Measurements from ENCODE around the gene NEK11.

Gene NEK11

DNA sequence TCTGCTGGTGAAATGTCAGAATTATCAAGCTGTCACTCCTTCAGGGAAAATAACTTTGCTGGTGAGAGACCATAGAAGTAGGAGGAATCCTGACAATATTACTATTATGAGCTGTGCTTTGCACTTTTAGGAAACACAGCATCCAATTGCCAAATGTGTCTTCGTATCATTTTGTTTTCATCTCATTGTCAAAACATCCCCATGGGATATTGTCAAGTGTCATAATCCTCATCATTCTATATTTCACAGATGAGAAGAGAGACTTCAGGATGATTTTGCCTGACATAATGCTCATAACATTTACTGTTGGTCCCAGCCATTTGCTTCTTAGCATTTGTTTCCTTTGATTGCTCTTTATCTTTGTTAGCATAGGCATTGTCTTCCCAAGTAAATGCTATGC, 234.4 kb downstream of the NEK11 start:
- in situ Hi-C loops (cut with MboI; ENCODE audit: low pct_unique_long_range_greater_than_20kb, low sequenced_read_pairs), result no loop called here
- DNase-seq, result no peak

DNA sequence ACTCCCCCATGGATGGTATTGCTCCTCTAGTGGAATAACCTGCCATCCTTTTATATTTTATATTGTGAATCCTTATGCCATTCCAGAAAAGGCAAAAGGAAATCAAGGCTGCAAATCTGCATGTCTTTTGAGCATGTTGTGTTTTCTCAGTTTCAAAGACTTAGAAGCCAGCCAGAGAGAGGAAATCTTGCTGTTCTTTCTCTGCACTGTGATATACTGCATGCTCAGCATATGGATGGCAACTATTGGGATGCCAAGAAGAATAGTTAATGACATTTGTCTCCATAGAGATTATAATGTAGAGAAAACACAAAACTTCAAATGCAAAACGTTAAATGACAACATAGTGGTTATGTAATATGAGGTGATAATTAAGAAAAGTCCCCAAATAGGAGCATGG, 248.9 kb downstream of the NEK11 start:
- no peak for DNase-seq
- in situ Hi-C loops (cut with MboI; ENCODE audit: low pct_unique_long_range_greater_than_20kb, low sequenced_read_pairs), result no loop called here

DNA sequence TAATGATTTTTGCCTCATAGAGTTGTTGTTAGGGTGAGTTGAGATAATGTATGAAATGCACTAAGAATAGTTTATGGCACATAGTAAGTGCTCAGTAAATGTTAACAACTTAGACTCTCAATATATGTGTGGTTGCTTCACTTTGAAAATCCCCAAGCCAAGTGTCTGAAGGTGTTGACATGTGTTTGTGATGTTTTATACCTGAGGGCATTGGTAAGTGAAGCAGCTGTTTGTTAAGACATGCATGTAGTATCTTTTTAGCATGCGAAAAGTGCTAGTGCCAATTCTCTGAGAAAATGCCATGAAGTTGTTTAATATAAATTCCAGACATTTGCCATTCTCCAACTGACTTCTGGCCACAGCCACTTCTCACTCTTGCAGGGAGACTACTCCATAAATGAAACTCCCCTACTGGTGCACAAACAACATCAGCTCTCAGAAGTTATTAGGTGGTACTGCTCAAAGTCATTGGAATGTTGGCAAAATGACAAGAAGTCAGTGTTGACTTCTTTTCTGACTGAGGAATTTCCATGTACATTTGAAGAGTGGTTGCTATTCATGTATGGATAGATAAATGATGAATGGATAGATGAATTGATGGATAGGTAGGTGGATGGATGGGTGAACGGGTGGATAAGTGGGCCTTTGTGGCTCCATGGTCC, 251.3 kb downstream of the NEK11 start:
- in situ Hi-C loops (cut with MboI; ENCODE audit: low pct_unique_long_range_greater_than_20kb, low sequenced_read_pairs), result no loop called here
- DNase-seq, result no peak

DNA sequence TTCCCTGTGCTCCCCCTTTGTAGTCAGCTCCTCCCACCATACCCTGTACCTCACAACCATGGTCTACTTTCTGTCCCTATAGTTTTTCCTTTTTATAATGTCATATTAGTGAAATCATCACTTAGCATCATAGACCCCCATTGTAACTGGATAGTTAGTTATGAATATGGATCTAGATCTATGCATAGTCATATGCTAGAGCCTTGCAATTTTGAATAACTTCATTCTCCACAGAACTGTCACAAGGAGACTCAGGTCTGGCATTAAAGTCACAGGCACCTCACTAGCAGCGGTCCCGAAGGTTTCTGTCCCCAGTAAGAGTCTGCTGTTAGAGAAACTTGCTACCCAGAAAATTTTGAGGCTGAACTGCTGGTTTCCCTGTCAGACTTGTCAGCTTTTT, 252.9 kb downstream of the NEK11 start:
- in situ Hi-C loops (cut with MboI; ENCODE audit: low pct_unique_long_range_greater_than_20kb, low sequenced_read_pairs), result no loop called here
- DNase-seq, result no peak

DNA sequence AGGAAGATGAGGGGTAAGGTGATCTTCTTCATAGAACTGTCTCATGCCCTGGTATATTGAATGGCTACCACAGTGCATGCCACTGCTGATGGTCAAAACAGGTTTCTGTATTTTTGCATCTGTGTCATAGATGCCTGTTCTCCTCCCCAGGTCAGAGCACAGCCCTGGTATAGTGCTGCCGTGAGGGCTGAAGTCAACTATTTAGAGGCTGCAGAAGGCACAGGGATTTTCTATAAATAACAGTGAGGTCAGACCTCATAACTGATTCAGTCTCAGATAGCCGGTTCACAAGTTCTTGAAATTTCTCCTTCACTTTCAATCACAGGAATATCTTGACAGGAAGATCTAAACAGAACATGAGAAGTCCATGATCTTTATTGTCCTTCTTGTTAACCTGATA, 255.7 kb downstream of the NEK11 start:
- in situ Hi-C loops (cut with MboI; ENCODE audit: low pct_unique_long_range_greater_than_20kb, low sequenced_read_pairs), result no loop called here
- DNase-seq, result no peak

DNA sequence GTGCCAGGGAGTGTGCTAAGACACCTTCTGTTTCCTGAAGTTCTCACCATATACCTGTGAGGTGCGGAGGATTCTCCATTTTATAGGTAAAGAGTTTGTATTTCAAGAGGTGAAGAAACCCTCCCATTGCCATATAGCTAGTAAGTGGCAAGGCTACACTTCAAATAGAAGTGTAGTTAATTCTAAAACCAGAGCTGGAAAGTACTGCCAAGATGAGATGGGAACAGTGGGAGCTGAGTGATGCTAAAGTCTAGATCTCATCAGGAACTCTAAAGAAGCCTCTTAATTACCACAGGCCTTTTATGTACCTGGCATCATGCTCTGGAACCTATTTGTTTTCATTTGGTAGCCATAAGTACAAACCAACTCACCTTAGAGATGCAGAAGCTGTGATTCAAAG, 256.3 kb downstream of the NEK11 start:
- no peak for DNase-seq
- in situ Hi-C loops (cut with MboI; ENCODE audit: low pct_unique_long_range_greater_than_20kb, low sequenced_read_pairs), result no loop called here

DNA sequence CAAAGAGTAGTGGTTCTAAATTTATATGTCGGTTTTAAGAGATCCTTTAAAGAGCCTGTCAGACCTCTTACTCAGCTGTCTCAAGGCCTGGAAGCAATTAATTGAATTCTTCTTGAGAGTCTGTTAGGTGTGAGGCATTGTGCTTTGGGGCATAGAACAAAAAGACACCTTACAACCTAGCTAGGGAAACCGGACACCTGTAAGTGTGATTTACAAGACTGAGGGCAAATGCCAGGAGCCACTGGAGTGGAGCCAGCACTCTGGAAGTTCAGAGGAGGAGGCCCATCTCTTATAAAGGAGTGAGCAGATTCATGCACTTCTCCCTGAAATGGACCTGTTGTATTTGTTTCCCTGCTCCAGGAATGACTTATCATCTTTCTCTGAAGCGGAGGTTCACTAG, 257.2 kb downstream of the NEK11 start:
- in situ Hi-C loops (cut with MboI; ENCODE audit: low pct_unique_long_range_greater_than_20kb, low sequenced_read_pairs), result no loop called here
- no peak for DNase-seq

DNA sequence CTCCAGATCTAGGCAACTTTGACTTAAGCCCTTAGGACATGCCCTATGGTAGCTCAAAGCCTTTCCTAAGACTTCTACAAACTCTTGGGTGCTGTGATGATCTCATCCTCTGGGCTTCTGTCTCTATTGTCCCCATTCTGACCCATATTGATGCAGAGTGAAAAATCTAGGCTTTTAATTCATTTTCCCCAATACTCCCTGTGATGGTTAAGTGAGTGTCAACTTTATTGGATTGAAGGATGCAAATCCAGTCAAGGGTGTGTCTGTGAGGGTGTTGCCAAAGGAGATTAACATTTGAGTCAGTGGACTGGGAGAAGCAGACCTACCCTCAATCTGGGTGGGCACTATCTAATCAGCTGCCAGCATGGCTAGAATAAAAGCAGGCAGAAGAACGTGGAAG, 257.6 kb downstream of the NEK11 start:
- in situ Hi-C loops (cut with MboI; ENCODE audit: low pct_unique_long_range_greater_than_20kb, low sequenced_read_pairs), result no loop called here
- DNase-seq, result no peak

DNA sequence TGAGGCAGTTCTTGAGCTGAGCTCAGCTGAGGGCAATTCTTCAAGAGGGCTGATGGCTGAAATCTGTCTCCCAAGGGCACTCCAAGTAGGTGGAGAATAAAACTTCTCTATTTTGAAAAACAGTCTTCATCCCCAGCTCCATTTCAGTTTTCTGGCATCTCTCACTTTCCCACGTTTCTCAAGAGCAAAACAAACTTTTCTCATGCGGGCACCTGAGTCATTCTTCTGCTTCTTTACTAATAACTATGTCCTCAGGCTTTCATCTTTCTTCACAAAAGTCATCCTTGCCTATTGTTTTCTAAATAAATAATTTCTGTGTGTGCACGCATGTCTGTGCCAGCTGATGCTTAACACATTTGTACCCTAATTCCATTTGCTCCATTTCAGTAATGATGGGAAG, 258.8 kb downstream of the NEK11 start:
- DNase-seq, result no peak
- in situ Hi-C loops (cut with MboI; ENCODE audit: low pct_unique_long_range_greater_than_20kb, low sequenced_read_pairs), result no loop called here

DNA sequence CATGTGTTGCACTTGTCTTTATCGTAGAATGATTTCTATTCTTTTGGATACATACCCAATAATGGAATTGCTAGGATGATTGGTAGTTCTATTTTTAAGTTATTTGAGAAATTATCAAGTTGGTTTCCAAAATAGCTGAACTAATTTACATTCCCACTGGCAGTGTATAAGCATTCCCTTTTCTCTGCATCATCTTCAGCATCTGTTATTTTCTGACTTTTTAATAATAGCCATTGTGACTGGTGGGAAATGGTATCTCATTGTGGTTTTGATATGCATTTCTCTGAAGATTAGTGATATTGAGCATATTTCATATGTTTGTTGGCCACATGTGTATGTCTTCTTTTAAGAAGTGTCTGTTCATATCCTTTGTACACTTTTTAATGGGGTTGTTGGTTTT, 273.2 kb downstream of the NEK11 start:
- no peak for DNase-seq
- in situ Hi-C loops (cut with MboI; ENCODE audit: low pct_unique_long_range_greater_than_20kb, low sequenced_read_pairs), result no loop called here

DNA sequence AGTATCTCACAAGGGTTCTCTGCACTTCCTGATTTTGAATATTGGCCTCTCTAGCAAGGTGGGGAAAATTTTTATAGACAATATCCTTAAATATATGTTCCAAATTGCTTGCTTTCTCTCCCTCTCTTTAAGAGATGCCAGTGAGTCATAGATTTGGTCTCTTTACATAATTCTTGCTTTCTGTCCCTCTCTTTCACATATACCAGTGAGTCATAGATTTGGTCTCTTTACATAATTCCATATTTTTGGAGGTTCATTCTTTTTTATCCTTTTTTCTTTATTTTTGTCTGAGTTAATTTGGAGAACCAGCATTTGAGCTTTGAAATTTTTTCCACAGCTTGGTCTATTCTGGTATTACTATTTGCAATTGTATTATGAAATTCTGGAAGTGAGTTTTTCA, 277.2 kb downstream of the NEK11 start:
- DNase-seq, result no peak
- in situ Hi-C loops (cut with MboI; ENCODE audit: low pct_unique_long_range_greater_than_20kb, low sequenced_read_pairs), result no loop called here

DNA sequence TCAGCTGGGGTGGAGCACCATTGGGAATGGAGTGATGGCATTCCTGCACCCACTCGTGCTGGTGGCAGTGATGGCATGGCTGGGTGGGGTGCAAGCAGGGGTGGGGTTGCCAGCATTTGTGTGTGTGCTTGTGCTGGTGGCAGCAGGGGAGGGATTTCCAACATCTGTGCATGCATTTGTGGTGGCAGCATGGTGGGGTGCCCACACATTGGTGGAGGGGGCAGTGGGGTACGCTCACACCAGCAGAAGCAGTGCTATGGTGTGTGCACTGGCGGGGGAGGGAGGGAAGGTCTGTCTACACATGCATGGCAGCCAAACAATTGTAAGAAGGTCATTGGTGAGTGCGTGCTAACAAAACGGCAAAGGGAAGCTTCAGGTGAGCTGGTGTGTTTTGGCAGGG, 278.2 kb downstream of the NEK11 start:
- in situ Hi-C loops (cut with MboI; ENCODE audit: low pct_unique_long_range_greater_than_20kb, low sequenced_read_pairs), result no loop called here
- no peak for DNase-seq

DNA sequence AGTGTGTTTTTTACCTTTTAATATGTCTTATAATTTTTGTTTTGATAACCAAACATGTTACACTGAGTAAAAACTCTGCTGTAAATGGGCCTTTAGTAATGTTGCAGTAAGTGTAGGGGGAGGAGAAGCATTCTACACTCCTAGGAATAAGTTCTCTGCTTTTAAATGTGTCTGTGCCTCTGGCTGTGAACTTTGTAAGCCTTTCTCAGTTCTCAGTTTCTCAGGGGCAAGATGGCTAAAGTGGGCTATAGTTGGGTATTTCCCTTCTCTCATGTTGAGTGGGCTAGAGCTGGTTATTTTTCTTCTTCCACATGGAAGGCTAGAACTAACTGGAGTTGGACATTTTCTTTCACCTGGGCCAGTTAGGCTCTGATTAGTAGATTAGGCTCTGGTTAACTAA, 279.6 kb downstream of the NEK11 start:
- in situ Hi-C loops (cut with MboI; ENCODE audit: low pct_unique_long_range_greater_than_20kb, low sequenced_read_pairs), result no loop called here
- no peak for DNase-seq

DNA sequence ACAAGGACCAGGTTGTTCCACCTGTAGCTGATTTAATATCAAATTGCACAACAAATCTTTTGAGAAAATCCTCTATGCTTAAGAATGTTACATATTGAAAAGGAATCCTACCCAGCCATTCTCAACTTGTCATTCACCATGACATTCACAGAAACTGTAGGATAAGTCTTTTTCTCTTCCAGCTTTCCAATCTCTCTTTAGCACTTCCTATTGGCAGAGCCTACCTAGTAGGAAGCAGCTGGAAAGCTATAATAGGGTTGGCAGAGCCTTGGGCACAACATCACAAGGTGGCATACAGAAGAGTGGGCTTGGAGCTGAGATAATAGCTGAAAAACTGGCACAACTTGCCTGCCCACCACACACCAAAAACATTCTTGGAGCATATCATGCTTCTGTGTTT, 287.6 kb downstream of the NEK11 start:
- in situ Hi-C loops (cut with MboI; ENCODE audit: low pct_unique_long_range_greater_than_20kb, low sequenced_read_pairs), result no loop called here
- DNase-seq, result no peak

DNA sequence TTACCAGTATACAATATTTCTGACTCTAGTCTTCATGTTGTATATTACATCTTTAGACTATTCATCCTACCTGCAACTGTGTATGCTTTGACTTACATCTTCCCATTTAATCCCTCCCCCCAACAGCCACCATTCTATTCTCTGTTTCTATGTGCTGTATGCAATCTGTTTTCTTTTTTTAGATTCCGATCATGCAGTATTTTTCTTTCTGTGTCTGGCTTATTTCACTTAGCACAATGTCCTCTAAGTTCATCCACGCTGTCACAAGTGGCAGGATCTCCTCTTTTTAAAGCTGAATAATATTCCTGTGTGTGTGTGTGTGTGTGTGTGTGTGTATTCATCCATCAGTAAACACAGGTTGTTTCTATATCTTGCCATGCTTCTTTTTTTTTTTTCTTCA, 288.5 kb downstream of the NEK11 start:
- no peak for DNase-seq
- in situ Hi-C loops (cut with MboI; ENCODE audit: low pct_unique_long_range_greater_than_20kb, low sequenced_read_pairs), result no loop called here

DNA sequence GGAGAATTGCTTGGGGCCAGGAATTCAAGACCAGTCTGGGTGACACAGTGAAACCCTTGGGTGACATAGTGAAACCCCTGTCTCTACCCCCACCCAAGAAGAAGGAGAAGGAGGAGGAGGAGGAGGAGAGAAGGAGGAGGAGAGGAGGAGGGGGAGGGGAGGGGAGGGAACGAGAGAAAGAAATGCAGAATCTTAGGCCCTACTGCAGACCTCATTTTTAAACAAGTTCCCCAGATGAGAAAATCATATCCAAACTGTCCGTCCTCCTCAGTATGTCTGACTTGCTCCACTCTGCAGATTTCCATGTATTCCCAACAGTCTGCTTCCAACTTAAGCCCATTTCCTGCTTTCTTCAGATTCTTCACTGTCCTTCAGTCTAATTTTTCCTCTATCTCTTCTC, 291.0 kb downstream of the NEK11 start:
- no peak for DNase-seq
- in situ Hi-C loops (cut with MboI; ENCODE audit: low pct_unique_long_range_greater_than_20kb, low sequenced_read_pairs), result no loop called here

DNA sequence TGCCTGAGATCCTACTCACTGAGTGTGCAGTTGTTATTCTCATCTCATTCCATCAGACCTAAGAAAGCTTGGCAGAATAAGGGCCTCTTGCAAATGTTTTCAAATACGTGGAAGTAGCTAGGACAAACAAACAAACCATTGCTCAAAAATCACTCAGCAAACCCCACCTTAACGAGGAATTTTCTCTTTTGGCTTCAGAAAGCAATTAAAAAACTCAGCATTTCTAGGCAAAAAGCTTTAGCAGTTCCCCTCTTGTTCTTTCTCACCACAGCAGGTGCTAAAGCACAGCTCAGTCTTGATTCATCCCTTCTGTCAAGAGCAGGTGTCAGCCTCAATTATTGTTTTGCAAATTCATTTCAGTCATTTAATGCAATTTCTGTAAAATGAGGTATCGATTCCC, 296.3 kb downstream of the NEK11 start:
- in situ Hi-C loops (cut with MboI; ENCODE audit: low pct_unique_long_range_greater_than_20kb, low sequenced_read_pairs), result no loop called here
- no peak for DNase-seq

DNA sequence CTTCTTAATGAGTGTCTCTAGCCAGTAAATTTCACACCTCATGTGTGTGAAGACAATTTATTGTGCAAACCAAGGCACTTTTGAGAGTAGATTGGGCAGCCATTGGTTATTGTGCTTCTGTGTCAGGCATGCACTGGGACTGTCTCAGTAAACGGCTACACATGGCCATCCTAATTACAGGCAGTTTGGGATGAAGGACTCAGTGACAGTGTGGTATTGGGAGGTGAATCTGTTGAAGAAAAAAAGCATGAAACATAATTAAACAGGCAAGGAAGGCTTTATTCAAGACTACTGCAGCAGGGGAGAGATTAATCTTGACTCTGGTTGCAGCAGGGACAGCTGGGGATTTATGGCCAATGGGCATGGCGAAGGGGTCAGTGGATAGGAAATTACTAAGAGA, 297.1 kb downstream of the NEK11 start:
- DNase-seq, result no peak
- in situ Hi-C loops (cut with MboI; ENCODE audit: low pct_unique_long_range_greater_than_20kb, low sequenced_read_pairs), result no loop called here

DNA sequence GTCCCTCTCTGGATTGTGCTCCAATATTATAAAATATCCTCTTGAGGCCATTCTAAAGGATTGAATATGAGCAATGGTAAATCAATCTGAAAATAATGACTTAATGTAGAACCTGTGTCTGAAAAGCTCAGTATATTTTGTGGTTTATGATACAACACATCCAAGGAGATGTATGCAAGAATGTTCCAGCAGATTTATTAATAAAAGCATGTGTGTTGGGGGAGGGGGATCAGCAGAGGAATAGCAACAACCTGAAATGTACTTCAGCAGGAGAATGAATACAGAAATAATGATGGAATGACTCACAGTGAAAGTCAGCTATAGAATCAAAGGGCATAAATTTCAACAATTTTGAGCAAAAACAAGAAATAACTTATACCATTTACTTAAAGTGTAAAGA, 298.2 kb downstream of the NEK11 start:
- DNase-seq, result no peak

DNA sequence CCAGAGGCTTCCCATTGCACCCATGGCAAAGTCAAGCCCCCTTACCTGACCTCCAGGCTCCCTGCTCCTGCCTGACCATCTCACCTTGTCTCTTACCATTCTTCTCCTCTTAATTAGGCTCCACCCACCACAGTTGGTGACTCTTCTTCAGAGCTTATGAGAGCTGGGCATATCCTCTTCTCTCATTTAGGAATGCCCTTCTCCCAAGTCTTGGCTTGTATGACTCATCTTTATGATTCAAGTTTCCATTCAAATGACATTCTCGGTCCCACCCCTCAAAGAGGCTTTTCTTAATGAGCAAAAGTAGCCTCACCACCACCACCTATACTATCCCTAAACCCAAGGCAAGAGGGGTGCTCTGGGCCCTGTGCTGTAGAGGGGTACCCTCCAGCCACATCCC, 299.6 kb downstream of the NEK11 start:
- DNase-seq, result no peak
- in situ Hi-C loops (cut with MboI; ENCODE audit: low pct_unique_long_range_greater_than_20kb, low sequenced_read_pairs), result no loop called here

More for the DNA sequence above, 298.2 kb downstream of the NEK11 start:
- in situ Hi-C loops (cut with MboI; ENCODE audit: low pct_unique_long_range_greater_than_20kb, low sequenced_read_pairs), result no loop called here

DNA sequence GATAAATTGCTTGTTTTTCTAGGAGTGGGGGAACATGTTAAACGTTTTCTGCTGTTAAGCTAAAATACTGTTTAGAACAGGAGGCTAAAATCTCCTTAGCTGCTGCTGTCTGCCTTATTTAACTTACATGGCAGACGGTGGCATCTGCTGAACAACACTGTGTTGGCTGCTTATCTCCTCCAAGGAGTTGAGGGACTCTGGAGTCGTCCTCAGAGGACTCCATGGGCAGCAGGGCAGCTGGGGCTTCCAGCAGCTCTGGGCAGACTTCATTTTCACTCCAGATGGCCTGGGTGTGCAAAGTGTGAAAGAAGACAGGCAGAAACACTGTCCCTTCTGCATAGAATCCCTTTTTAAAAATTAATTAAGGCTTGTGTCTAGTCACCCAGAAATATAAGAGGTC, 302.0 kb downstream of the NEK11 start:
- in situ Hi-C loops (cut with MboI; ENCODE audit: low pct_unique_long_range_greater_than_20kb, low sequenced_read_pairs), result no loop called here
- no peak for DNase-seq

DNA sequence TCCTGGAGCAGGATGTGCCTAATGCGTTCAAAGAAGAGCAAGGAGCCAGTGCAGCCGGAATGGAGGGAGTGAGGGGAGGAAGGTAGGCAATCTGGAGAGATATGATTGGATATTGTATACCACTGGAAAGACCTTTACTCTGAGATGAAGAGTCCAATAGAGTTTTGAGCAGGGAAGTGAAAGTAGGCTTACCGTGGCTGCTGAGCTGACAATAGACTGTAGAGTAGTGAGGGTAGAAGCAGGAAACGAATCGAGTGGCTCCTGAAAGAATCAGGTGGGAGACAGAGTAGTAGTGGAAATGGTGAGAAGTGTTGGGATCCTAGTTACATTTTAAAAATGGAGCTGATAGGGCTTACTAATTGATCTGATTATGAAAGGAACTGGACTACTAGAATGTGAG, 303.1 kb downstream of the NEK11 start:
- DNase-seq, result no peak
- in situ Hi-C loops (cut with MboI; ENCODE audit: low pct_unique_long_range_greater_than_20kb, low sequenced_read_pairs), result no loop called here
